GM18867 (cell line): ENCODE results near the gene MT1H.

Experiments
- ATAC-seq: cut with Tn5 transposase; IDR thresholded peaks from one replicate; pipeline ENCODE4 v1.9.1; 2021; ENCODE audit warnings: mild to moderate bottlenecking, moderate library complexity; ENCODE audit not compliant: unreplicated experiment

Gene MT1H

GRCh38 chr16:56635441-56635967 lies 34.1 kb upstream of the MT1H start:
- ATAC-seq: no peak

- no peak for ATAC-seq
Observed at GRCh38 chr16:56636616-56637413, 32.8 kb upstream of the MT1H start.

- no peak for ATAC-seq
Observed at GRCh38 chr16:56637814-56638750, 31.5 kb upstream of the MT1H start, which contains the start of gene MT1A. TSS of gene MT1A (plus strand) at chr16:56638666. CDS start at chr16:56638739, 73 bp downstream.

DNA sequence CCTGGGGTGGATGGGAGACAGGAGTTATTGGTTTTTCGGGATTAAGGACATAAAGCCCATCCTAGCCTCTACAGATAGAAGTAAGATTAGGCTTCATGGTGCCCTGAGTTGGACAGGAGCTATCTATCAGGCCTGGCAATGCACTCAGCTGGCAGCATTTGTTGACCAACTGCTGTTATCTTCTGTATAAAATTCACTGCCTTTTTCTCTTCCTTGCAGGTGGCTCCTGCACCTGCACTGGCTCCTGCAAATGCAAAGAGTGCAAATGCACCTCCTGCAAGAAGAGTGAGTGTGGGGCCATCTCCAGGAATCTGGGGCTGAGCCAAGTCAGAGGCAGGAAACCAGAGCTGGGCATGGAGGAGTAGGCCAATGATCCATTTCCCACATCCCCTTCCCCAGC lies 30.6 kb upstream of the MT1H start:
- ATAC-seq: no peak

DNA sequence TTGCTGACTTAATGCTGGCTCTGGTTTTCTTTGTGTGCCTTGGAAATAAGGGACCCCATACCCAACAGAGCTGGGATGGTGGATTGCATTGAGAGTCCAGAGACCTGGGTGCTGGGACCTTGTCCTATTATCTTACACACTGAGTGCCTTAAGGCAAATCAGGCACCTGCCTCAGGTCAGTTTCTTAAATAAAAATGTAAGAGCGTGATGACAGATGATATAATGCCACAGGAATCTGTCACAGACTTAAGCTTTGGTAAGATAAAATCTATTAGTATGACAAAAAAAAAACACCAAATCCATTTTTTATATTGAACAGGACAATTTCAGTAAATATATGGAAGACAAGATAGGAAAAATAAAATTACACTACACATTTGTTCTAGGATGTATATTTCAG lies 29.5 kb upstream of the MT1H start:
- ATAC-seq: no peak

DNA sequence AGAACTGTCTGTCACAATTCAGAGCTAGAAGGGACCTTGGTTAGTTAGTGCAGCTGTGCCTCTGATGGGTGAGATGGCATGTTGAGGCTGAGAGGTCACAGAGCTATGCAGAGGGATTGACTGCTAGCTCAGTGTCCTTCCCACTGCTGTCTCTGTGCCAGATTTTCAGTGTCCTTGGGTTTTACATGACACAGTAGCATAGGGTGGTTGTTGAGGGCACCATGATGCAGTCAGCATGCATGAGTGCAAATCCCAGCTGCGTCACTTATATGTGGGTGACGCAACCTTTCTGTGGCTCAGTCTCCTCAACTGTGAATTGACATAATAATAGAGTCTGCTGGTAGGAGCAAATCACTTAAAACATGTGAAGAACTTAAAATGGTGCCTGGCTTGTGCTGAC lies 28.4 kb upstream of the MT1H start:
- ATAC-seq: no peak

DNA sequence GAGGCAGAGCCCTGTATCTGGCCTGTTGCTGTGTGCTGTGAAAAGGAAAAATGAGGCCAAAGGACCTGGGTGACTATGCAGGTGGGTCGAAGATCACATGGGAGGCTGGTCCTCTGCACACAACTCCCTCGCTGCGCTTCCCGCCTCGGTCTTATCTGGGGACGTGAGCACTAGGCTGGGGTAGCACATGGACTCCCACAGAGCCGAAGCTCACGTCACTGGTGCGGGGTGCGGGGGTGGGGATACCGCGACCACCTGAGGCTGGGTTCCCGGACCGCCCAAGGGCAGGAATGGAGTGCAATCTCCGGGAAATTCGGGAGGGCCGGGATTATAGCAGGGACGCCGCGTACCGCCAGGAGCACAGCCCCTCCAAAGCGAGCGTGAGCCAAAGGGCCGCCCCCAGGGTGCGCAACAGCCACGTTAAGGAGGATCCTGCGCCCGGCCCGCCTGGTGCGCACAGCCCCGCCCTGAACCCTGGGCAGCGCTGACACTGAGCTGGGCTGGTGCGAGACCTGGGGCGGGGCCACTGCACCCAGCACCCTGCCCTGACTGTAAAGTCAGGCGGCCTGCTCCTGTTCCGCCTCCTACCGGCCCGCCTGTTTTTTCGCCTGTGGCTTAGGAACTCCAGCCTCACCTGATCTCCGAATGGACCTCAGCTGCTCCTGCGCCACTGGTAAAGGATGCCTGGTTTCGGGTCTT lies 26.4 kb upstream of the MT1H start:
- ATAC-seq: peak; percentile 95

- ATAC-seq: no peak
Observed at GRCh38 chr16:56643833-56644232, 25.8 kb upstream of the MT1H start.

GRCh38 chr16:56645311-56645710 lies 24.3 kb upstream of the MT1H start:
- ATAC-seq: no peak

DNA sequence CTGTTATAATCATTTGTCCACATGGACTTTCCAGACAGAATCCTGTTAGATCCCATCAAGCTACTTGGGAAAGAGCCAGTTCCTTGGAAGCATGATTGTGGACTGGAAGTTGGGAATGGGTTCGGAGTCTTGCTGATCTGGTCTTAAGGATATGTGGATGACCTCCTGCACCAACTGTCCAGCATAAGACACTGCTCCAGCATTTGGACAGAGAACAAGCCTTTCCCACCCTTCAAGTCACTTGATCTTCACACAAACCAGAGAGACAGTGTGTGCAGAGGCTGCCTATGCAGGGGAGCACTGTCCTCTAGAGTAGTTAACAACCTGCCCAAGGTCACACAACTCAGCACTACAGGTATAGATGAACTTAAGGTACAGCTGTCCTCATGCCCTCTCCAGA lies 23.8 kb upstream of the MT1H start:
- no peak for ATAC-seq

GRCh38 chr16:56647641-56648431 lies 21.8 kb upstream of the MT1H start:
- no peak for ATAC-seq

GRCh38 chr16:56649271-56649670 lies 20.3 kb upstream of the MT1H start:
- no peak for ATAC-seq

- ATAC-seq: no peak
Observed at GRCh38 chr16:56649820-56650219, 19.8 kb upstream of the MT1H start.

- ATAC-seq: no peak
Observed at GRCh38 chr16:56651586-56651985, 18.0 kb upstream of the MT1H start, which contains the start of gene MT1B. TSS of gene MT1B (plus strand) at chr16:56651886. CDS start at chr16:56651954, 68 bp downstream.

GRCh38 chr16:56652600-56652999 lies 17.0 kb upstream of the MT1H start:
- no peak for ATAC-seq

DNA sequence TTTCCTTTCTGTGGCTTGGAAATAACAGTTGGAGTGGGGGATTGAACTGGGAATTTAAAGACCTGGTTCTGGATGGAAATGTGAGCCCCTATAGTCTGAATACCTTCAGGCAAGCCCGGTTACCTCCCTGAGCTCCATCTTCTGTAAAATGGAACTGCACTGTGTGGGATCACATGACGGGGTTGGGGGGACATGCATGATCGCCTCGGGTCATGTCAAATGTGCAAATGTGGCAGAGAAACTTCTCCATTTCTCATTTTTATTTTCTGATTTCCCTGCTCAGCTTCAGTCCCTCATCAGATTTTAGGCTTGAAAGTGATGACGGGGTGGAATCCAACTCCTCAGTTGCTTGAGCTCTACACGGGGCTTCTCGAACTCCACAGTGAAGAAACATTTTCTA lies 16.4 kb upstream of the MT1H start:
- no peak for ATAC-seq

- ATAC-seq: peak; percentile 71
Observed at GRCh38 chr16:56657555-56658326, 11.9 kb upstream of the MT1H start, which contains the start of gene MT1F. TSS of gene MT1F (plus strand) at chr16:56657959. CDS start at chr16:56658059, 100 bp downstream.

- no peak for ATAC-seq
Observed at GRCh38 chr16:56658327-56658875, 11.2 kb upstream of the MT1H start.
